HL-60 (cell line): ENCODE measurements around the gene CERS5.

Experiments
- CTCF ChIP-seq: IDR thresholded peaks from one replicate; pipeline ENCODE4 v1.5.1; 2011; ENCODE audit warnings: low read length, control low read depth, inconsistent platforms; ENCODE audit not compliant: insufficient read depth
- GABPA ChIP-seq: IDR thresholded peaks from 2 replicates; pipeline ENCODE4 v1.6.1; 2012; ENCODE audit warnings: low read depth
- POLR2AphosphoS5 ChIP-seq: IDR thresholded peaks from 2 replicates; pipeline ENCODE4 v1.6.1; 2012; ENCODE audit warnings: low read depth
- REST ChIP-seq: IDR thresholded peaks from 2 replicates; pipeline ENCODE4 v1.6.1; 2012; ENCODE audit warnings: low read depth; ENCODE audit not compliant: insufficient replicate concordance
- SPI1 ChIP-seq: IDR thresholded peaks from 2 replicates; pipeline ENCODE4 v1.6.1; 2012; ENCODE audit warnings: low read depth, mild to moderate bottlenecking, borderline replicate concordance

- TF ChIP-seq CTCF (no peak), REST (no peak), POLR2AphosphoS5 (no peak), GABPA (no peak), SPI1 (no peak)
These were observed 21.7 kb downstream of the CERS5 start for GRCh38 chr12:50145439-50145838.
